Loucy (cell line): ENCODE results near the gene TRIM67.

ENCODE experiments used
- H2AFZ ChIP-seq: fragments of 200-600 bp; sonication (generic); 2 replicates; pipeline ENCODE4 v1.6.0; 2016; ENCODE audit warnings: antibody characterized with exemption, mild to moderate bottlenecking, low read length, moderate library complexity
- H3F3A ChIP-seq: fragments of 200-600 bp; 2 replicates; pipeline ENCODE4 v1.6.0; 2016; ENCODE audit warnings: antibody characterized with exemption, low read depth, mild to moderate bottlenecking
- H3K27me3 ChIP-seq: fragments of 200-600 bp; sonication (generic); 2 replicates; pipeline ENCODE4 v1.6.1; 2014; ENCODE audit warnings: low read length, mild to moderate bottlenecking; ENCODE audit not compliant: insufficient read depth, poor library complexity, severe bottlenecking
- H3K36me3 ChIP-seq: fragments of 200-600 bp; sonication (generic); 2 replicates; pipeline ENCODE4 v1.6.1; 2016; ENCODE audit warnings: low read length; ENCODE audit not compliant: insufficient read depth
- H3K4me1 ChIP-seq: fragments of 200-600 bp; sonication (generic); 2 replicates; pipeline ENCODE4 v1.5.1; 2014; ENCODE audit warnings: low read length, mild to moderate bottlenecking; ENCODE audit not compliant: insufficient read depth, poor library complexity, severe bottlenecking
- H3K4me2 ChIP-seq: fragments of 200-600 bp; sonication (generic); 2 replicates; pipeline ENCODE4 v1.6.0; 2014; ENCODE audit warnings: antibody characterized with exemption, low read length, low read depth, mild to moderate bottlenecking; ENCODE audit not compliant: poor library complexity, severe bottlenecking
- H3K4me3 ChIP-seq: fragments of 200-600 bp; sonication (generic); 2 replicates; pipeline ENCODE4 v1.5.1; 2014; ENCODE audit warnings: low read length, mild to moderate bottlenecking, mixed read lengths; ENCODE audit not compliant: poor library complexity, severe bottlenecking
- H3K79me2 ChIP-seq: fragments of 200-600 bp; sonication (generic); 2 replicates; pipeline ENCODE4 v1.6.1; 2014; ENCODE audit warnings: low read length; ENCODE audit not compliant: insufficient read depth
- H3K9ac ChIP-seq: fragments of 200-600 bp; sonication (generic); 2 replicates; pipeline ENCODE4 v1.6.0; 2014; ENCODE audit warnings: mild to moderate bottlenecking, low read depth, low read length, moderate library complexity; ENCODE audit not compliant: poor library complexity, severe bottlenecking
- H3K9me2 ChIP-seq: fragments of 200-600 bp; sonication (generic); replicated peaks from 2 replicates; pipeline ENCODE4 v1.6.1; 2016; ENCODE audit warnings: low read depth, low read length, mixed read lengths
- H3K9me3 ChIP-seq: fragments of 200-600 bp; sonication (generic); 2 replicates; pipeline ENCODE4 v1.6.1; 2014; ENCODE audit warnings: mild to moderate bottlenecking, antibody characterized with exemption, low read length, low read depth; ENCODE audit not compliant: insufficient read depth
- H4K20me1 ChIP-seq: fragments of 200-600 bp; sonication (generic); 2 replicates; pipeline ENCODE4 v1.6.0; 2014; ENCODE audit warnings: antibody characterized with exemption, low read length, mild to moderate bottlenecking; ENCODE audit not compliant: insufficient read depth, poor library complexity, severe bottlenecking
- CTCF ChIP-seq: fragments of 200-600 bp; sonication (generic); conservative IDR thresholded peaks from 2 replicates; pipeline ENCODE4 v1.5.1; 2014; ENCODE audit warnings: mild to moderate bottlenecking, antibody characterized with exemption, low read length
- EZH2phosphoT487 ChIP-seq: fragments of 200-600 bp; IDR thresholded peaks from 2 replicates; pipeline ENCODE4 v1.6.1; 2018; ENCODE audit warnings: antibody characterized with exemption, mild to moderate bottlenecking, moderate library complexity, borderline replicate concordance

The TRIM67 gene

GRCh38 chr1:231188768-231189167 is 26.9 kb downstream of the TRIM67 start:
- H3K9me2 ChIP-seq = no peaks in the 10 kb centered on the region

GRCh38 chr1:231189683-231190270 is 27.9 kb downstream of the TRIM67 start:
- Histone ChIP-seq H3K79me2 (no peaks in the 10 kb centered on the region), H3K27me3 (no peaks in the 10 kb centered on the region), H3K4me1 (no peaks in the 10 kb centered on the region), H3K4me3 (no peak overlapping the region), H3K36me3 (no peaks in the 10 kb centered on the region), H3K9me2 (no peaks in the 10 kb centered on the region), H3F3A (no peaks in the 10 kb centered on the region), H3K4me2 (no peak overlapping the region), H2AFZ (no peak overlapping the region), H3K9ac (no peak overlapping the region), H3K9me3 (no peaks in the 10 kb centered on the region), H4K20me1 (no peaks in the 10 kb centered on the region)
- no peak for TF ChIP-seq EZH2phosphoT487

More at GRCh38 chr1:231188768-231189167, 26.9 kb downstream of the TRIM67 start:
- Histone ChIP-seq H3F3A (no peaks in the 10 kb centered on the region), H3K9me3 (no peaks in the 10 kb centered on the region), H2AFZ (no peak overlapping the region), H3K79me2 (no peaks in the 10 kb centered on the region), H3K4me3 (no peak overlapping the region), H3K27me3 (no peaks in the 10 kb centered on the region), H4K20me1 (no peaks in the 10 kb centered on the region), H3K4me2 (no peak overlapping the region), H3K4me1 (no peaks in the 10 kb centered on the region), H3K9ac (no peak overlapping the region), H3K36me3 (no peaks in the 10 kb centered on the region)
- no peak for TF ChIP-seq CTCF
- TF ChIP-seq EZH2phosphoT487 = no peak

- TF ChIP-seq EZH2phosphoT487 (no peak), CTCF (no peak)
- Histone ChIP-seq H3K36me3 (no peaks in the 10 kb centered on the region), H3F3A (no peaks in the 10 kb centered on the region), H2AFZ (no peak overlapping the region), H3K4me3 (no peak overlapping the region), H3K4me1 (no peaks in the 10 kb centered on the region), H3K27me3 (no peaks in the 10 kb centered on the region), H3K9me3 (no peaks in the 10 kb centered on the region), H3K9ac (no peak overlapping the region), H3K9me2 (no peaks in the 10 kb centered on the region), H3K4me2 (no peak overlapping the region), H3K79me2 (no peaks in the 10 kb centered on the region), H4K20me1 (no peaks in the 10 kb centered on the region)
Measured at GRCh38 chr1:231190456-231190855, 28.6 kb downstream of the TRIM67 start.

- Histone ChIP-seq H2AFZ (no peak overlapping the region), H3K9me3 (no peaks in the 10 kb centered on the region), H3K4me3 (no peak overlapping the region), H3K9ac (no peak overlapping the region), H3K79me2 (no peaks in the 10 kb centered on the region), H3F3A (no peaks in the 10 kb centered on the region), H3K4me2 (no peak overlapping the region), H3K9me2 (no peaks in the 10 kb centered on the region), H3K36me3 (no peaks in the 10 kb centered on the region), H3K27me3 (no peaks in the 10 kb centered on the region), H4K20me1 (no peaks in the 10 kb centered on the region), H3K4me1 (no peaks in the 10 kb centered on the region)
- no peak for TF ChIP-seq CTCF
Measured at GRCh38 chr1:231192620-231193163, 30.8 kb downstream of the TRIM67 start.
